HCT116 (cell line): ENCODE measurements around the gene LTB. TPM values are rescaled to one million over a fixed set of nuclear protein-coding genes. Genes with fewer than 3 reads are reported as not detected.

Experiments used
- ATAC-seq: fragments of 200-7000 bp; cut with Tn5 transposase; 2 replicates; pipeline ENCODE4 v1.9.1; 2020; ENCODE audit warnings: mild to moderate bottlenecking, moderate library complexity
- BruUV-seq: library from RNA; stranded (reverse); fragments of 400-500 nt; replicated peaks from 2 replicates; lab custom pipeline; 2021; lab: Mats Ljungman, UMichigan
- CTCF ChIA-PET: fragments of 300-600 bp; sonication (Branson Sonifier 250); formaldehyde crosslinking; loops from one replicate; lab custom pipeline; 2021; ENCODE audit warnings: antibody characterized with exemption; lab: Charles Lee
- POLR2A ChIA-PET: fragments of 300-600, 350-600 bp; sonication (Branson Sonifier 250); formaldehyde crosslinking; loops from one replicate; lab custom pipeline; 2021; ENCODE audit warnings: antibody characterized with exemption; lab: Charles Lee
- RAD21 ChIA-PET, 2 experiments: fragments of 300-600 bp; sonication (Branson Sonifier 250); formaldehyde crosslinking; loops; one replicate each; lab custom pipeline; 2023; ENCODE audit warnings: low total read pairs in 2 of 2; ENCODE audit not compliant: uncharacterized antibody in 2 of 2, unreplicated experiment in 2 of 2, low non-redundant PET in 1 of 2; lab: Charles Lee
- DNase-seq: peaks from one replicate; pipeline ENCODE4 v3.0.0-alpha.2; 2010; ENCODE audit warnings: low read depth, low spot score
- H2AFZ ChIP-seq: fragments of 200-600 bp; shearing (Covaris generic), sonication (generic); 2 replicates; pipeline ENCODE4 v1.6.1; 2017; ENCODE audit warnings: low read depth, mixed run types, mixed read lengths, antibody characterized with exemption, low read length; ENCODE audit not compliant: poor library complexity, severe bottlenecking
- H3K27ac ChIP-seq: 2 replicates; pipeline ENCODE4 v1.5.1; 2012; ENCODE audit warnings: low read depth, low read length
- H3K27me3 ChIP-seq: fragments of 200-600 bp; sonication (generic); 2 replicates; pipeline ENCODE4 v1.6.1; 2016; ENCODE audit warnings: mixed run types, low read length, mixed read lengths; ENCODE audit not compliant: insufficient read depth
- H3K36me3 ChIP-seq, 2 experiments: fragments of 200-500 bp in 1 of 2; fragments of 200-600 bp in 1 of 2; sonication (Bioruptor generic) in 1 of 2; sonication (generic) in 1 of 2; 2 replicates each; pipeline versions ENCODE4 v1.5.1 to v1.6.1; 2014 to 2016; ENCODE audit warnings: low read length in 2 of 2, inconsistent platforms in 1 of 2, mixed read lengths in 1 of 2, mixed run types in 1 of 2; ENCODE audit not compliant: insufficient read depth in 2 of 2, control insufficient read depth in 1 of 2
- H3K4me1 ChIP-seq, 2 experiments: fragments of 200-600 bp in 1 of 2; sonication (generic) in 1 of 2; 2 replicates each; pipeline versions ENCODE4 v1.5.1 to v1.6.1; 2012 to 2017; ENCODE audit warnings: low read length in 2 of 2, inconsistent platforms in 1 of 2, mild to moderate bottlenecking in 1 of 2, mixed read lengths in 1 of 2, mixed run types in 1 of 2, moderate library complexity in 1 of 2; ENCODE audit not compliant: insufficient read depth in 2 of 2, control insufficient read depth in 1 of 2
- H3K4me2 ChIP-seq: fragments of 200-600 bp; sonication (generic); 2 replicates; pipeline ENCODE4 v1.6.1; 2017; ENCODE audit warnings: mixed run types, low read length, mixed read lengths
- H3K4me3 ChIP-seq, 2 experiments: fragments of 200-600 bp in 1 of 2; sonication (generic) in 1 of 2; replicated peaks in 1 of 2; 2 replicates each; pipeline ENCODE4 v1.5.1; 2011 to 2016; ENCODE audit warnings: low read length in 2 of 2, control low read depth in 1 of 2, low read depth in 1 of 2, mild to moderate bottlenecking in 1 of 2, mixed read lengths in 1 of 2, mixed run types in 1 of 2
- H3K79me2 ChIP-seq: fragments of 200-600 bp; sonication (generic); 2 replicates; pipeline ENCODE4 v1.6.1; 2017; ENCODE audit warnings: mild to moderate bottlenecking, mixed run types, low read length, moderate library complexity, mixed read lengths; ENCODE audit not compliant: insufficient read depth
- H3K9ac ChIP-seq: fragments of 200-600 bp; sonication (generic); 2 replicates; pipeline ENCODE4 v1.6.1; 2016; ENCODE audit warnings: low read length, mixed read lengths
- H3K9me2 ChIP-seq: fragments of 200-600 bp; sonication (generic), shearing (Covaris generic); 2 replicates; pipeline ENCODE4 v1.6.1; 2017; ENCODE audit warnings: mixed run types, mild to moderate bottlenecking, moderate library complexity; ENCODE audit not compliant: insufficient read depth
- H3K9me3 ChIP-seq, 2 experiments: fragments of 200-500 bp in 1 of 2; fragments of 200-600 bp in 1 of 2; sonication (Bioruptor generic) in 1 of 2; sonication (generic) in 1 of 2; 2 replicates each; pipeline ENCODE4 v1.6.1; 2014 to 2017; ENCODE audit warnings: low read length in 2 of 2, mixed read lengths in 2 of 2, inconsistent platforms in 1 of 2, low read depth in 1 of 2, mild to moderate bottlenecking in 1 of 2, mixed run types in 1 of 2, moderate library complexity in 1 of 2; ENCODE audit not compliant: control insufficient read depth in 1 of 2, insufficient read depth in 1 of 2
- H4K20me1 ChIP-seq: fragments of 200-600 bp; sonication (generic), shearing (Covaris generic); 2 replicates; pipeline ENCODE4 v1.6.1; 2017; ENCODE audit warnings: mixed run types, mild to moderate bottlenecking, moderate library complexity; ENCODE audit not compliant: insufficient read depth
- CBX3 ChIP-seq: IDR thresholded peaks from 2 replicates; pipeline ENCODE4 v1.6.1; 2012; ENCODE audit warnings: low read depth
- EZH2phosphoT487 ChIP-seq: fragments of 200-600 bp; IDR thresholded peaks from 2 replicates; pipeline ENCODE4 v1.6.1; 2018; ENCODE audit warnings: antibody characterized with exemption, borderline replicate concordance
- ZFX ChIP-seq: fragments of 450-650 bp; IDR thresholded peaks from 2 replicates; pipeline ENCODE4 v1.6.1; 2017
- intact Hi-C: fragments of 100-400 bp; cut with micrococcal nuclease; formaldehyde crosslinking; loops from 2 replicates; pipeline ENCODE4 v1.10.0; 2022
- total RNA-seq: library from RNA; stranded (reverse); gene quantifications from one replicate; pipeline ENCODE4 v1.2.1, GENCODE V29; 2021; ENCODE audit not compliant: unreplicated experiment
- TF ChIP-seq, protein P1 (sequence below): IDR thresholded peaks from 2 replicates; pipeline ENCODE4 v1.6.1; 2012; ENCODE audit warnings: low read depth

LTB gene
- total RNA-seq, 1 experiment from 2014 or later = 0.64 TPM

DNA sequence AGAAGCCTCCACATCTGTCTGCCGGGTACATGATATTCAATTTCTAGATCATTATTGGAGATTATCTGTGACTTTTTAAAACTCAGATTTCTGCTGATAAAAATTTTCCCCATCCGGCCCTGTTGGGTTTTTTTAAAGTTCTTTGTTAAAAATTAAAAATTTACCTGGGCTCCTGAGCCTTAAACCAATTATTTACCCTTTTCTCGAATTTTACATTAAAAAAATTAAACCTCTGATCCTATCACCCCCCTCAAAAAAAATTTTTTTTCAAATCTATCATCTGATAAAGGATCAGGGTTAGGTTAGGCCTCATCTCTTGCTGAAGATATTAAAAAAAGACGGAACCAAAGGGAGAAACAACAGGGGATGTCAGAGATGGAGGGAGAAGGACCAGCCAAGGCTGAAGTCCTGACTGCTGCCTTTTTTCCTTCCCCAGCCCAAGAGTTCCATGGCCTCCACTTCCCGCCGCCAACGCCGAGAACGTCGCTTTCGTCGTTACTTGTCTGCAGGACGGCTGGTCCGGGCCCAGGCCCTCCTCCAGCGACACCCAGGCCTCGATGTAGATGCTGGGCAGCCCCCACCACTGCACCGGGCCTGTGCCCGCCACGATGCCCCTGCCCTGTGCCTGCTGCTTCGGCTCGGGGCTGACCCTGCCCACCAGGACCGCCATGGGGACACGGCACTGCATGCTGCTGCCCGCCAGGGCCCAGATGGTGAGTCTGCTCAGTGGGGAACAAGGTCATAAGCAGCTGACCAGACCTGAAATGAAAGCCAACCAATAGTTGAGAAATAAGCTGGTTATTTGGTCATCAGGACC, 34.3 kb downstream of the LTB start:
- CTCF ChIA-PET = interaction anchor here (0.9 to 5.0 kb wide), 2 partner anchors 50 to 53 kb away, joined by 3 to 78 read pairs; no protein-coding TSS in a partner anchor

More for the DNA sequence above, 34.3 kb downstream of the LTB start:
- ChIA-PET POLR2A (interaction anchor here (0.6 to 2.6 kb wide), 5 partner anchors 34 to 144 kb away, joined by 3 to 9 read pairs (median 6); partner anchors contain the start of gene LTB), RAD21 (interaction anchor here (0.5 to 2.1 kb wide), 4 partner anchors 50 to 115 kb away, joined by 3 to 11 read pairs (median 6); no protein-coding TSS in a partner anchor)
- H3K27ac ChIP-seq = peak overlapping the region; percentile 50
- no peaks in the 10 kb centered on the region for H3K9me3 ChIP-seq
- TF ChIP-seq EZH2phosphoT487 = no peak
- TF ChIP-seq, protein P1, sequence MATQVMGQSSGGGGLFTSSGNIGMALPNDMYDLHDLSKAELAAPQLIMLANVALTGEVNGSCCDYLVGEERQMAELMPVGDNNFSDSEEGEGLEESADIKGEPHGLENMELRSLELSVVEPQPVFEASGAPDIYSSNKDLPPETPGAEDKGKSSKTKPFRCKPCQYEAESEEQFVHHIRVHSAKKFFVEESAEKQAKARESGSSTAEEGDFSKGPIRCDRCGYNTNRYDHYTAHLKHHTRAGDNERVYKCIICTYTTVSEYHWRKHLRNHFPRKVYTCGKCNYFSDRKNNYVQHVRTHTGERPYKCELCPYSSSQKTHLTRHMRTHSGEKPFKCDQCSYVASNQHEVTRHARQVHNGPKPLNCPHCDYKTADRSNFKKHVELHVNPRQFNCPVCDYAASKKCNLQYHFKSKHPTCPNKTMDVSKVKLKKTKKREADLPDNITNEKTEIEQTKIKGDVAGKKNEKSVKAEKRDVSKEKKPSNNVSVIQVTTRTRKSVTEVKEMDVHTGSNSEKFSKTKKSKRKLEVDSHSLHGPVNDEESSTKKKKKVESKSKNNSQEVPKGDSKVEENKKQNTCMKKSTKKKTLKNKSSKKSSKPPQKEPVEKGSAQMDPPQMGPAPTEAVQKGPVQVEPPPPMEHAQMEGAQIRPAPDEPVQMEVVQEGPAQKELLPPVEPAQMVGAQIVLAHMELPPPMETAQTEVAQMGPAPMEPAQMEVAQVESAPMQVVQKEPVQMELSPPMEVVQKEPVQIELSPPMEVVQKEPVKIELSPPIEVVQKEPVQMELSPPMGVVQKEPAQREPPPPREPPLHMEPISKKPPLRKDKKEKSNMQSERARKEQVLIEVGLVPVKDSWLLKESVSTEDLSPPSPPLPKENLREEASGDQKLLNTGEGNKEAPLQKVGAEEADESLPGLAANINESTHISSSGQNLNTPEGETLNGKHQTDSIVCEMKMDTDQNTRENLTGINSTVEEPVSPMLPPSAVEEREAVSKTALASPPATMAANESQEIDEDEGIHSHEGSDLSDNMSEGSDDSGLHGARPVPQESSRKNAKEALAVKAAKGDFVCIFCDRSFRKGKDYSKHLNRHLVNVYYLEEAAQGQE = no peak
- TF ChIP-seq ZFX = peak; percentile 33; the same call in 1 of the 2 replicates
- TF ChIP-seq CBX3 = no peak
- H4K20me1 ChIP-seq = no peaks in the 10 kb centered on the region
- H3K4me3 ChIP-seq = peak overlapping the region; percentile 51 to 67
- peaks cover 4 to 13% of the 10 kb centered on the region in 2 experiments; a peak in 2 of 4 replicates for H3K36me3 ChIP-seq
- H3K9ac ChIP-seq = peak overlapping the region; percentile 86
- intact Hi-C loops = loop anchor here (1.0 to 10.0 kb wide), 4 partner anchors 53 to 287 kb away; partner anchors contain the start of gene GPANK1
- DNase-seq (no peak), ATAC-seq (no peak)
- H3K9me2 ChIP-seq = no peaks in the 10 kb centered on the region
- H3K27me3 ChIP-seq = no peaks in the 10 kb centered on the region
- H2AFZ ChIP-seq = no peak overlapping the region
- H3K4me2 ChIP-seq = peak overlapping the region; percentile 87
- H3K79me2 ChIP-seq = peaks cover 21% of the 10 kb centered on the region
- peaks cover 19 to 28% of the 10 kb centered on the region in 2 experiments for H3K4me1 ChIP-seq
- TSS peak; percentile 62 for BruUV-seq
